GM12878 (cell line): ENCODE measurements around the gene CIAO2A. TPM values are rescaled to one million over a fixed set of nuclear protein-coding genes. Genes with fewer than 3 reads are reported as not detected.
A peak's percentile ranks its signal among the peaks of the same experiment; 100 is the strongest.

Experiments
- ATAC-seq: fragments of 200-7000 bp; cut with Tn5 transposase; 3 replicates; pipeline ENCODE4 v1.9.1; 2020; ENCODE audit warnings: mild to moderate bottlenecking, moderate library complexity
- BruUV-seq: library from RNA; stranded (reverse); fragments of 400-500 nt; replicated peaks from 2 replicates; lab custom pipeline; 2021; lab: Mats Ljungman, UMichigan
- CTCF ChIA-PET: fragments of 300-600 bp; sonication (Branson Sonifier 250); formaldehyde crosslinking; extraction: SDS; loops from one replicate; lab custom pipeline; 2021; ENCODE audit warnings: inconsistent platforms; lab: Yijun Ruan, JAX
- POLR2A ChIA-PET: fragments of 350-600 bp; formaldehyde crosslinking; extraction: SDS; loops from one replicate; lab custom pipeline; 2021; ENCODE audit warnings: inconsistent platforms; lab: Charles Lee
- RAD21 ChIA-PET: fragments of 300-600 bp; sonication (Branson Sonifier 250); formaldehyde crosslinking; loops from one replicate; lab custom pipeline; 2023; ENCODE audit warnings: antibody characterized with exemption; ENCODE audit not compliant: unreplicated experiment; lab: Charles Lee
- SMC1A ChIA-PET: fragments of 300-600 bp; sonication (Branson Sonifier 250); formaldehyde crosslinking; loops from one replicate; lab custom pipeline; 2023; ENCODE audit not compliant: unreplicated experiment, uncharacterized antibody; lab: Charles Lee
- DNase-seq: peaks from one replicate; pipeline ENCODE4 v3.0.0-alpha.2; 2011; ENCODE audit warnings: low read depth, low spot score
- FAIRE-seq: peaks from 3 replicates; lab custom pipeline; 2011; peaks lifted over from hg19 to GRCh38; lab: Jason Lieb, UNC
- H2AFZ ChIP-seq: 2 replicates; pipeline ENCODE4 v1.6.0; 2011; ENCODE audit warnings: low read depth, low read length, control low read depth; ENCODE audit not compliant: control insufficient read depth
- H3K27ac ChIP-seq: 2 replicates; pipeline ENCODE4 v1.5.1; 2011; ENCODE audit warnings: control low read depth; ENCODE audit not compliant: control insufficient read depth, insufficient read depth
- H3K27me3 ChIP-seq, 2 experiments: replicated peaks in 1 of 2; 2 replicates each; pipeline versions ENCODE4 v1.6.0 to v1.6.1; 2011; ENCODE audit warnings: low read length in 1 of 2; ENCODE audit not compliant: control insufficient read depth in 2 of 2, insufficient read depth in 2 of 2
- H3K36me3 ChIP-seq, 2 experiments: 2 replicates each; pipeline ENCODE4 v1.5.1; 2011; ENCODE audit warnings: low read length in 1 of 2; ENCODE audit not compliant: control insufficient read depth in 2 of 2, insufficient read depth in 2 of 2
- H3K4me1 ChIP-seq: 2 replicates; pipeline ENCODE4 v1.6.1; 2011; ENCODE audit warnings: mild to moderate bottlenecking, low read length, moderate library complexity, mixed read lengths; ENCODE audit not compliant: control insufficient read depth, insufficient read depth
- H3K4me2 ChIP-seq: 2 replicates; pipeline ENCODE4 v1.6.0; 2011; ENCODE audit warnings: control low read depth; ENCODE audit not compliant: control insufficient read depth, insufficient read depth
- H3K4me3 ChIP-seq: fragments of 200-600 bp; sonication (generic); 2 replicates; pipeline ENCODE4 v1.5.1; 2016
- H3K79me2 ChIP-seq: 2 replicates; pipeline ENCODE4 v1.6.0; 2011; ENCODE audit warnings: low read length; ENCODE audit not compliant: control insufficient read depth, insufficient read depth
- H3K9ac ChIP-seq: 2 replicates; pipeline ENCODE4 v1.8.0; 2011; ENCODE audit warnings: low read length, control low read depth, mixed read lengths; ENCODE audit not compliant: control insufficient read depth, insufficient read depth
- H3K9me3 ChIP-seq: replicated peaks from 3 replicates; pipeline ENCODE4 v1.5.1; 2011; ENCODE audit warnings: mild to moderate bottlenecking, low read length; ENCODE audit not compliant: control insufficient read depth, insufficient read depth
- H4K20me1 ChIP-seq: 2 replicates; pipeline ENCODE4 v1.6.0; 2011; ENCODE audit not compliant: control insufficient read depth, insufficient read depth
- ZNF207 ChIP-seq: fragments of 450-650 bp; IDR thresholded peaks from 2 replicates; pipeline ENCODE4 v1.6.1; 2014; ENCODE audit warnings: antibody characterized with exemption, mild to moderate bottlenecking, borderline replicate concordance
- WGBS: methylation state at CpG from one replicate; pipeline ENCODE4 v1.1.6; 2016; ENCODE audit warnings: low lambda C conversion rate; ENCODE audit not compliant: insufficient replicate concordance, insufficient coverage; ENCODE audit errors: missing lambda C conversion rate; 5-methylcytosine and 5-hydroxymethylcytosine counted together
- in situ Hi-C: fragments of 300-500 bp; cut with MboI; formaldehyde crosslinking; loops from 9 replicates; pipeline ENCODE4 v1.14.3; 2018; ENCODE audit warnings: mixed read lengths
- intact Hi-C: fragments of 100-400 bp; cut with micrococcal nuclease; formaldehyde crosslinking; loops from one replicate; pipeline ENCODE4 v1.14.2; 2022; ENCODE audit not compliant: unreplicated experiment
- polyA plus RNA-seq, 11 experiments: library from polyadenylated mRNA; depleted of rRNA in 4 of 11; unstranded in 6 of 11; stranded (reverse) in 5 of 11; fragments of >200 nt; fragmentation: Nextera tagmentation in 4 of 11; fragmentation: Illumina TruSeq in 1 of 11; extraction: Ambion mirVana in 4 of 11; extraction: Trizol in 1 of 11; gene quantifications; 1 replicate in 1 of 11; 2 replicates in 10 of 11; pipeline versions ENCODE4 v1.2.1 to v1.2.3, GENCODE V29; 2011 to 2016; ENCODE audit warnings: inconsistent platforms in 2 of 11, missing spikeins in 2 of 11, low read depth in 1 of 11
- total RNA-seq, 4 experiments: library from RNA; depleted of rRNA in 3 of 4; stranded (reverse); fragments of >200 nt in 3 of 4; fragmentation: Illumina TruSeq in 1 of 4; extraction: Trizol in 1 of 4; gene quantifications; 2 replicates each; pipeline versions ENCODE4 v1.2.1 to v1.2.3, GENCODE V29; 2013 to 2021
- TF ChIP-seq, protein P1 (sequence below), 3 experiments: IDR thresholded peaks in 2 of 3; conservative IDR thresholded peaks in 1 of 3; 2 replicates each; pipeline ENCODE4 v1.5.1; 2011; ENCODE audit warnings: low read depth in 3 of 3, low read length in 3 of 3, mild to moderate bottlenecking in 3 of 3, control low read depth in 2 of 3, moderate library complexity in 2 of 3, inconsistent platforms in 1 of 3, mixed read lengths in 1 of 3; ENCODE audit not compliant: control insufficient read depth in 2 of 3, insufficient read depth in 1 of 3; ENCODE audit errors: extremely low read depth in 1 of 3

Gene CIAO2A
- total and polyA plus RNA-seq, 10 of the 15 experiments (the other 5 are each of a cell fraction or from before 2014, with no cell fraction given): 94.5 to 400 (median 204) TPM

DNA sequence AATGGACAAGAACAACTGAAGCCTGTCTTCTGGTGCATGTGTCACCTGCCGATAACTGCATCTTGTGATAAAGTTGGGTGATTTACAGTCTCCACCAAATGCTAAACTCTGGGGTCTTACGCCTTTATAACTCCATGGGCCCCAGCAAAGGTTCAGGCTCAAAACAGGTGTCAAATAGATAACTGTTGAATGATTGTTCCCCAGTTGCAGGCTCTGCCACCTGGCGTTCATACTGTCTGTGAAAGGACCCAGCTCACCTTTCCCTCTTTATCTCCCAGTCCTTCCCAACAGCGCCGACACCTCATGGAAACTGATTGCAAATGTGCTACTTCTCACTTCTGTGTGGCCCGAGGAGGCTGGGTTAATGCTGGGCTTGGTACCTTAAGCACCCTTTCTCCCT, 49.6 kb upstream of the CIAO2A start:
- ChIA-PET CTCF (interaction anchor here (0.6 to 5.3 kb wide), 4 partner anchors 12 to 309 kb away, joined by 3 to 98 read pairs (median 3); no protein-coding TSS in a partner anchor), POLR2A (interaction anchor here (2.5 to 3.0 kb wide), 2 partner anchors 10 to 53 kb away, joined by 14 to 17 read pairs; no protein-coding TSS in a partner anchor), RAD21 (interaction anchor here (0.9 to 3.2 kb wide), 2 partner anchors 11 to 97 kb away, joined by 5 to 29 read pairs; partner anchors contain the start of gene DAPK2), SMC1A (interaction anchor here (1.3 to 2.2 kb wide), 4 partner anchors 10 to 480 kb away, joined by 3 to 8 read pairs (median 6); no protein-coding TSS in a partner anchor)
- Histone ChIP-seq H3K27ac (peak overlapping the region; percentile 92), H3K79me2 (no peaks in the 10 kb centered on the region), H3K27me3 (no peaks in the 10 kb centered on the region), H3K9ac (no peak overlapping the region; the same call in 1 of the 2 replicates), H4K20me1 (no peaks in the 10 kb centered on the region), H2AFZ (no peak overlapping the region), H3K36me3 (peaks cover 8 to 11% of the 10 kb centered on the region in 2 experiments), H3K9me3 (no peaks in the 10 kb centered on the region), H3K4me1 (peaks cover 38% of the 10 kb centered on the region), H3K4me3 (no peak overlapping the region), H3K4me2 (peak overlapping the region; percentile 13; the same call in 1 of the 2 replicates)
- FAIRE-seq (no peak), DNase-seq (no peak), ATAC-seq (no peak)
- TF ChIP-seq ZNF207: no peak
- TF ChIP-seq, protein P1, sequence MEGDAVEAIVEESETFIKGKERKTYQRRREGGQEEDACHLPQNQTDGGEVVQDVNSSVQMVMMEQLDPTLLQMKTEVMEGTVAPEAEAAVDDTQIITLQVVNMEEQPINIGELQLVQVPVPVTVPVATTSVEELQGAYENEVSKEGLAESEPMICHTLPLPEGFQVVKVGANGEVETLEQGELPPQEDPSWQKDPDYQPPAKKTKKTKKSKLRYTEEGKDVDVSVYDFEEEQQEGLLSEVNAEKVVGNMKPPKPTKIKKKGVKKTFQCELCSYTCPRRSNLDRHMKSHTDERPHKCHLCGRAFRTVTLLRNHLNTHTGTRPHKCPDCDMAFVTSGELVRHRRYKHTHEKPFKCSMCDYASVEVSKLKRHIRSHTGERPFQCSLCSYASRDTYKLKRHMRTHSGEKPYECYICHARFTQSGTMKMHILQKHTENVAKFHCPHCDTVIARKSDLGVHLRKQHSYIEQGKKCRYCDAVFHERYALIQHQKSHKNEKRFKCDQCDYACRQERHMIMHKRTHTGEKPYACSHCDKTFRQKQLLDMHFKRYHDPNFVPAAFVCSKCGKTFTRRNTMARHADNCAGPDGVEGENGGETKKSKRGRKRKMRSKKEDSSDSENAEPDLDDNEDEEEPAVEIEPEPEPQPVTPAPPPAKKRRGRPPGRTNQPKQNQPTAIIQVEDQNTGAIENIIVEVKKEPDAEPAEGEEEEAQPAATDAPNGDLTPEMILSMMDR (IDR thresholded peaks at IDR 0.05 in 2 of 3, conservative IDR thresholded peaks at IDR 0.05 in 1 of 3; ENCODE audit: control insufficient read depth in 2 of 3, extremely low read depth in 1 of 3, insufficient read depth in 1 of 3, low read depth in 3 of 3, low read length in 3 of 3): 0 out of 6 replicates have a peak, but pooled peaks of 1 of the 3 experiments have one; percentile 4
- no TSS peak for BruUV-seq
- in situ Hi-C loops (no loop called here), intact Hi-C loops (no loop called here)
- WGBS: 27% methylated on average over 6 of the region's 6 CpGs
